Measurements from ENCODE around the gene SUGCT.

SUGCT gene

GRCh38 chr7:40608321-40609075 lies 473.7 kb downstream of the SUGCT start:
- Histone ChIP-seq H3K4me1 (peaks cover 20% of the 10 kb centered on the region), H3K4me3 (ENCODE audit: low read depth, low read length) (no peak overlapping the region), H3K9me3 (no peaks in the 10 kb centered on the region), H3K27me3 (no peaks in the 10 kb centered on the region), H3K36me3 (no peaks in the 10 kb centered on the region)
- no peak for DNase-seq
- TF ChIP-seq CTCF (IDR thresholded peaks at IDR 0.05; ENCODE audit: low read depth, low read length): no peak

- H3K4me3 ChIP-seq (ENCODE audit: low read depth, low read length): no peak overlapping the region
- H3K4me1 ChIP-seq: peaks cover 4% of the 10 kb centered on the region
- TF ChIP-seq CTCF (IDR thresholded peaks at IDR 0.05; ENCODE audit: low read depth, low read length): no peak
- H3K36me3 ChIP-seq: no peaks in the 10 kb centered on the region
- no peaks in the 10 kb centered on the region for H3K27me3 ChIP-seq
- no peaks in the 10 kb centered on the region for H3K9me3 ChIP-seq
- no peak for DNase-seq
These were observed 475.7 kb downstream of the SUGCT start for GRCh38 chr7:40610461-40610860.

GRCh38 chr7:40611095-40611871 lies 476.5 kb downstream of the SUGCT start:
- H3K4me1 ChIP-seq: peaks cover 4% of the 10 kb centered on the region
- H3K9me3 ChIP-seq: no peaks in the 10 kb centered on the region
- no peak overlapping the region for H3K4me3 ChIP-seq (ENCODE audit: low read depth, low read length)
- no peaks in the 10 kb centered on the region for H3K27me3 ChIP-seq
- DNase-seq: no peak
- no peaks in the 10 kb centered on the region for H3K36me3 ChIP-seq
- TF ChIP-seq CTCF (IDR thresholded peaks at IDR 0.05; ENCODE audit: low read depth, low read length): no peak

GRCh38 chr7:40612298-40612697 lies 477.5 kb downstream of the SUGCT start:
- Histone ChIP-seq H3K4me3 (ENCODE audit: low read depth, low read length) (no peak overlapping the region), H3K4me1 (peaks cover 4% of the 10 kb centered on the region)
- TF ChIP-seq CTCF (IDR thresholded peaks at IDR 0.05; ENCODE audit: low read depth, low read length): no peak

GRCh38 chr7:40619647-40620046 lies 484.8 kb downstream of the SUGCT start:
- Histone ChIP-seq H3K4me1 (peaks cover 39% of the 10 kb centered on the region), H3K36me3 (no peaks in the 10 kb centered on the region), H3K4me3 (ENCODE audit: low read depth, low read length) (no peak overlapping the region), H3K9me3 (no peaks in the 10 kb centered on the region), H3K27me3 (no peaks in the 10 kb centered on the region)
- no peak for TF ChIP-seq CTCF (IDR thresholded peaks at IDR 0.05; ENCODE audit: low read depth, low read length)
- no peak for DNase-seq

More at GRCh38 chr7:40612298-40612697, 477.5 kb downstream of the SUGCT start:
- Histone ChIP-seq H3K27me3 (no peaks in the 10 kb centered on the region), H3K9me3 (no peaks in the 10 kb centered on the region), H3K36me3 (no peaks in the 10 kb centered on the region)
- DNase-seq: no peak

GRCh38 chr7:40621592-40621998 lies 486.8 kb downstream of the SUGCT start:
- TF ChIP-seq CTCF (IDR thresholded peaks at IDR 0.05; ENCODE audit: low read depth, low read length): no peak
- H3K27me3 ChIP-seq: no peaks in the 10 kb centered on the region
- DNase-seq: no peak
- H3K4me1 ChIP-seq: peaks cover 46% of the 10 kb centered on the region
- no peaks in the 10 kb centered on the region for H3K9me3 ChIP-seq
- no peak overlapping the region for H3K4me3 ChIP-seq (ENCODE audit: low read depth, low read length)
- no peaks in the 10 kb centered on the region for H3K36me3 ChIP-seq

Data from BE2C (cell line).